ENCODE data around the gene RTN1. TPM values are rescaled to one million over a fixed set of nuclear protein-coding genes. Genes with fewer than 3 reads are reported as not detected.

Gene RTN1
- total RNA-seq, 1 donor from 2014 or later, result not detected

DNA sequence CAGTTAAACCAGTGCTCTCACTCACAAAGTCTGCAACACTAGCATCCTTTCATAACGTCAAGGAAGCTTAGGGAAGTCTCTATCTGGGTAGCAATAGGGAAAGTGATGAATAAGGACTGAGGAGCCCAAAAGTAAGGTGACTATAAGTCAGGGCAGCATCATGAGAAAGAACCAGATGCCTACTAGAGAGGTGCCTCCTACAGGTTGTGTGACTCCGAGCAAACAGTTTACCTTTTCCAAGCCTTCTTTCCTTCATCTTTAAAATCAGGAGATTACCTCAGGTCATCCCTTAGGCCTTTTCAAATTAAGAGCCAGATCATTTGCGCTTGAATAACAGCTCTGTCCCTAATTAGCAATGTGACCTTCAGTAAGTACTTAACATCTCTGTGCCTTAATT is 40.2 kb downstream of the RTN1 start:
- no peaks in the 10 kb centered on the region for H3K9me3 Mint-ChIP-seq (ENCODE audit: unreplicated experiment)
- DNase-seq (ENCODE audit: extremely low spot score, unreplicated experiment), result no peak
- peaks cover 7% of the 10 kb centered on the region for H3K27me3 Mint-ChIP-seq (ENCODE audit: unreplicated experiment)
- TF ChIP-seq, protein P1, sequence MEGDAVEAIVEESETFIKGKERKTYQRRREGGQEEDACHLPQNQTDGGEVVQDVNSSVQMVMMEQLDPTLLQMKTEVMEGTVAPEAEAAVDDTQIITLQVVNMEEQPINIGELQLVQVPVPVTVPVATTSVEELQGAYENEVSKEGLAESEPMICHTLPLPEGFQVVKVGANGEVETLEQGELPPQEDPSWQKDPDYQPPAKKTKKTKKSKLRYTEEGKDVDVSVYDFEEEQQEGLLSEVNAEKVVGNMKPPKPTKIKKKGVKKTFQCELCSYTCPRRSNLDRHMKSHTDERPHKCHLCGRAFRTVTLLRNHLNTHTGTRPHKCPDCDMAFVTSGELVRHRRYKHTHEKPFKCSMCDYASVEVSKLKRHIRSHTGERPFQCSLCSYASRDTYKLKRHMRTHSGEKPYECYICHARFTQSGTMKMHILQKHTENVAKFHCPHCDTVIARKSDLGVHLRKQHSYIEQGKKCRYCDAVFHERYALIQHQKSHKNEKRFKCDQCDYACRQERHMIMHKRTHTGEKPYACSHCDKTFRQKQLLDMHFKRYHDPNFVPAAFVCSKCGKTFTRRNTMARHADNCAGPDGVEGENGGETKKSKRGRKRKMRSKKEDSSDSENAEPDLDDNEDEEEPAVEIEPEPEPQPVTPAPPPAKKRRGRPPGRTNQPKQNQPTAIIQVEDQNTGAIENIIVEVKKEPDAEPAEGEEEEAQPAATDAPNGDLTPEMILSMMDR (IDR thresholded peaks at IDR 0.05), result no peak
- H3K4me3 Mint-ChIP-seq (ENCODE audit: unreplicated experiment), result no peak overlapping the region
- H3K36me3 Mint-ChIP-seq (ENCODE audit: unreplicated experiment), result no peaks in the 10 kb centered on the region
- H3K27ac Mint-ChIP-seq (ENCODE audit: unreplicated experiment), result no peak overlapping the region
- peaks cover 8% of the 10 kb centered on the region for H3K4me1 Mint-ChIP-seq (ENCODE audit: unreplicated experiment)

DNA sequence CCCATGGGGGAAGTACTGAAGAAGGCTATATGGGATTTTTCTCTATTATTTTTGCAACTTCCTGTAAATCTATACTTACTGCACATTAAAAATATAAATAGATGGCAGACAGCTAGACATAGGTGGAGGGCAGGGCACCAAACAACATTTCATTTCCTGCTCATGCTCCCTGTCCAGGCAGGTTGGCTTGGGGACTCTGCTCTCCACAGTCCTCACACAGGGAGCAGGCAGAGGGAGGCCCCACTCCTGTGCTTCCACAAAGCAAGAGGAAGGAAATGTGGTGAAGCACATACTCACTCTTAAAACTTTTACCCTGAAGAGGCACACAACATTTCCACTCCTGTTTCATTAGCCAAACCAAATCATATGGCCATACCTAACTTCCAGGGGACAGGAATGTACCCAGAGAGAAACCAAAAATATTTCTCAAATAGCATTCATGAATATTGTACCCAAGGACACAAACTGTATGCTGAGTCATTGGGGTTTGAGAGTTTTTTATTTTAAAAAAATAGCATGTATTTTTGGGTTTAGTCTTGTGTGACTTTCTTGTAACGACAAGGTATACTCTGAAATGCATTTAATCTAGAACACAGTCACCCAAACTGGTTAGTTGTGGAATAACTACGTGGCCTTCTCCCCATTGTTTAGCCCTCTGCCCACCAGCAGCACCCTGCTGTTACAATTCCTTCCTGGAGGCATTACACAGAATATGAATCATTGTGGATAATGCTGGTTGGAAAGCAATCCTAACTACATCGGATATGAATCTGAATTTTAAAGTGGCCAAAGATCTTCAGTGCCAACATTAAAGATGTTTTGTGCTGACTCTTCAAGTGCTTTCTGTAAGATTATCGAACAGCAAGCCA is 40.9 kb downstream of the RTN1 start:
- Mint-ChIP-seq H3K27ac (ENCODE audit: unreplicated experiment) (no peak overlapping the region), H3K27me3 (ENCODE audit: unreplicated experiment) (peaks cover 4% of the 10 kb centered on the region), H3K4me3 (ENCODE audit: unreplicated experiment) (no peak overlapping the region), H3K4me1 (ENCODE audit: unreplicated experiment) (peaks cover 8% of the 10 kb centered on the region), H3K36me3 (ENCODE audit: unreplicated experiment) (no peaks in the 10 kb centered on the region), H3K9me3 (ENCODE audit: unreplicated experiment) (no peaks in the 10 kb centered on the region)
- TF ChIP-seq, protein P1 (IDR thresholded peaks at IDR 0.05), result no peak
- DNase-seq (ENCODE audit: extremely low spot score, unreplicated experiment), result no peak

DNA sequence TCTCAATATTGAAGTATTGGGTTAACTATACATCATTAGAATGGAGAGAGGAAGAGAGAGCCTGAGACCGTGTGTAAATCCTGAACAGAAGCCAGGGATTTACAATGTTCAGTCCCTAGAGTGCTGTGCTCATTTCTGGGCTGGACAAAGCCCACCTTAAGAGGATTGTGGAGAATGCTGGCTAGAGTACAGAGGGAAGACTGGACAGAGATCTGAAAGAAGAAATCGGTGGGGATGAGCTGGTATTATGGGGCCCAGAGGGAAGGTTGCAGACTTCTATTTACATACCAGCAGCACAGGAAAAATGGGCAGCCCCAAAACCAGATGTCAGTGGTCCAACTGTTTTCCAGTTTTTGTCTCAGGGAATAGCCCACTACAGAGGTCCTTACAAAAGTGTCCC is 42.3 kb downstream of the RTN1 start:
- TF ChIP-seq, protein P1 (IDR thresholded peaks at IDR 0.05), result no peak
- DNase-seq (ENCODE audit: extremely low spot score, unreplicated experiment), result no peak
- no peak overlapping the region for H3K27ac Mint-ChIP-seq (ENCODE audit: unreplicated experiment)
- H3K4me3 Mint-ChIP-seq (ENCODE audit: unreplicated experiment), result no peak overlapping the region
- peaks cover under 1% of the 10 kb centered on the region for H3K27me3 Mint-ChIP-seq (ENCODE audit: unreplicated experiment)
- peaks cover 8% of the 10 kb centered on the region for H3K4me1 Mint-ChIP-seq (ENCODE audit: unreplicated experiment)
- H3K36me3 Mint-ChIP-seq (ENCODE audit: unreplicated experiment), result no peaks in the 10 kb centered on the region
- H3K9me3 Mint-ChIP-seq (ENCODE audit: unreplicated experiment), result no peaks in the 10 kb centered on the region

DNA sequence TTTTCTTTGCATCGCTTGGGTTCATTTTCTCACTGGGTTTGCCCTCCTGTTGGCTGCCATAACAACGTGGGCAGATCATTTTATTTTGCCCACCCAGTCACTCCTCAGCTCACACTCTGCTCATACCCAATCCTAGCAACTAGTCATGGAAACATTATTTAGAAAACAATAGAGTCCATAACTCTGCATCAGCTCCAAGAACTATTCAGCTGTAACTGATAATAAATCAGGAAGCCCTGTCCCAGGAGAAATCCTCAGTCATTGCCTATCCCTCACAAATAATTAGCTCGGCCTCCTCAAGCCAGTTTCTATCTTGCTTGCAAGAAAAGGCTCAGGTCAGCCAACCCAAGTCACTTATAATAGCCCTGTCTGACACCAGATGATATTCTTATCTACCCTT is 43.2 kb downstream of the RTN1 start:
- DNase-seq (ENCODE audit: extremely low spot score, unreplicated experiment), result no peak
- Mint-ChIP-seq H3K27me3 (ENCODE audit: unreplicated experiment) (peaks cover 7% of the 10 kb centered on the region), H3K27ac (ENCODE audit: unreplicated experiment) (no peak overlapping the region), H3K9me3 (ENCODE audit: unreplicated experiment) (peaks cover 4% of the 10 kb centered on the region), H3K4me3 (ENCODE audit: unreplicated experiment) (no peak overlapping the region), H3K4me1 (ENCODE audit: unreplicated experiment) (peaks cover 8% of the 10 kb centered on the region), H3K36me3 (ENCODE audit: unreplicated experiment) (no peaks in the 10 kb centered on the region)
- TF ChIP-seq, protein P1 (IDR thresholded peaks at IDR 0.05), result no peak

DNA sequence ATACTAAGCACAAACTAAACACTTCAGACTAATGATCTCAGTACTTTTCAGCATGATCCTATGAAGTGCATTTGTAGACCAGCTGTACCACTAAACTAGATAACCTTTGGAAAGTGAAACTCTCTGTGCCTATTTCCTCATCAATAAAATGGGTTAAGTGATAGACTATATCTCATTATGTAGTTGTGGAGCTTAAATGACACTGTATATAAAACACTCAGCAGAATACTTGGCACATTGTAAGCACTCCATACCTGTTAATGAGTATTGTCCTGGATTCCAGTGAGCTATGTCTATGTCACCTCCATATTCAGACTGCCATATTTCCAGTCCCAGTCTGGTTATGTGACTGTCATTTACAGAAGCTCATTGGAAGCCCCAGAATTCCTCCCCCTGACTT is 44.4 kb downstream of the RTN1 start:
- Mint-ChIP-seq H3K9me3 (ENCODE audit: unreplicated experiment) (peaks cover 5% of the 10 kb centered on the region), H3K27ac (ENCODE audit: unreplicated experiment) (no peak overlapping the region), H3K4me1 (ENCODE audit: unreplicated experiment) (peaks cover 8% of the 10 kb centered on the region), H3K36me3 (ENCODE audit: unreplicated experiment) (no peaks in the 10 kb centered on the region), H3K4me3 (ENCODE audit: unreplicated experiment) (no peak overlapping the region), H3K27me3 (ENCODE audit: unreplicated experiment) (peaks cover 7% of the 10 kb centered on the region)
- no peak for DNase-seq (ENCODE audit: extremely low spot score, unreplicated experiment)
- TF ChIP-seq, protein P1 (IDR thresholded peaks at IDR 0.05), result no peak

Data from osteocyte (in vitro differentiated cells).